ENCODE results near the gene PPP6C.

The PPP6C gene

GRCh38 chr9:125103021-125103420 is 86.6 kb downstream of the PPP6C start:
- no peak for DNase-seq (ENCODE audit: low read depth)
- no peak overlapping the region for H3K4me3 ChIP-seq (ENCODE audit: low read depth, low read length)
- TF ChIP-seq, protein P1, sequence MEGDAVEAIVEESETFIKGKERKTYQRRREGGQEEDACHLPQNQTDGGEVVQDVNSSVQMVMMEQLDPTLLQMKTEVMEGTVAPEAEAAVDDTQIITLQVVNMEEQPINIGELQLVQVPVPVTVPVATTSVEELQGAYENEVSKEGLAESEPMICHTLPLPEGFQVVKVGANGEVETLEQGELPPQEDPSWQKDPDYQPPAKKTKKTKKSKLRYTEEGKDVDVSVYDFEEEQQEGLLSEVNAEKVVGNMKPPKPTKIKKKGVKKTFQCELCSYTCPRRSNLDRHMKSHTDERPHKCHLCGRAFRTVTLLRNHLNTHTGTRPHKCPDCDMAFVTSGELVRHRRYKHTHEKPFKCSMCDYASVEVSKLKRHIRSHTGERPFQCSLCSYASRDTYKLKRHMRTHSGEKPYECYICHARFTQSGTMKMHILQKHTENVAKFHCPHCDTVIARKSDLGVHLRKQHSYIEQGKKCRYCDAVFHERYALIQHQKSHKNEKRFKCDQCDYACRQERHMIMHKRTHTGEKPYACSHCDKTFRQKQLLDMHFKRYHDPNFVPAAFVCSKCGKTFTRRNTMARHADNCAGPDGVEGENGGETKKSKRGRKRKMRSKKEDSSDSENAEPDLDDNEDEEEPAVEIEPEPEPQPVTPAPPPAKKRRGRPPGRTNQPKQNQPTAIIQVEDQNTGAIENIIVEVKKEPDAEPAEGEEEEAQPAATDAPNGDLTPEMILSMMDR (IDR thresholded peaks at IDR 0.05; ENCODE audit: low read depth, low read length, missing control alignments) = no peak

GRCh38 chr9:125100822-125101221 is 88.8 kb downstream of the PPP6C start:
- DNase-seq (ENCODE audit: low read depth) = no peak
- no peak overlapping the region for H3K4me3 ChIP-seq (ENCODE audit: low read depth, low read length)
- TF ChIP-seq, protein P1 (IDR thresholded peaks at IDR 0.05; ENCODE audit: low read depth, low read length, missing control alignments) = no peak

DNA sequence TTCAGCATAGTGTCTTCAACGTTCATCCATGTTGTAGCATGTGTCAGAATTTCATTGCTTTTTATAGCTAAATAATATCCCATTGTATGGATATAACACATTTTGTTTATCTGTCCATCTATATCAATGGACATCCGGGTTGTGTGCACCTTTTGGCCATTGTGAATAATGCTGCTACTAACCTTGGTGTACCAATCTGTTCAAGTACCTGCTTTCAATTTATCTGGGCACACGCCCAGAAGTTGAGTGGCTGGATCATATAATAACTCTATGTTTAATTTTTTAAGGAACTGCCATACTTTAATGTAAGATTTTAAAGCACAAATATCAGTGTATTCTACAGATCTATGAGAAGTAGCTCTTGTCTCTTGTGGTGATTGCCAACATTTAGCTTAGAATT is 89.8 kb downstream of the PPP6C start:
- H3K4me3 ChIP-seq (ENCODE audit: low read depth, low read length) = no peak overlapping the region
- DNase-seq (ENCODE audit: low read depth) = no peak
- TF ChIP-seq, protein P1 (IDR thresholded peaks at IDR 0.05; ENCODE audit: low read depth, low read length, missing control alignments) = no peak

All from GM12864 (cell line).